Breast epithelium (tissue), 3 donors: ENCODE data around the gene BANF1.

ENCODE experiments used
- CTCF ChIP-seq, 3 donors: fragments of 450-650 bp; IDR thresholded peaks; one replicate each; pipeline ENCODE4 v1.5.1; 2016 to 2017; ENCODE audit warnings: antibody characterized with exemption in 3 of 3, mild to moderate bottlenecking in 3 of 3, moderate library complexity in 3 of 3
- POLR2A ChIP-seq: fragments of 450-650 bp; IDR thresholded peaks from one replicate; pipeline ENCODE4 v1.6.1; 2016; ENCODE audit warnings: antibody characterized with exemption, mild to moderate bottlenecking, moderate library complexity
- POLR2AphosphoS5 ChIP-seq, 3 donors: sonication (generic); formaldehyde crosslinking; IDR thresholded peaks; one replicate each; pipeline ENCODE4 v1.6.1; 2017; ENCODE audit warnings: antibody characterized with exemption in 3 of 3

GRCh38 chr11:65992056-65992455, 10.2 kb upstream of the BANF1 start:
- TF ChIP-seq CTCF (IDR thresholded peaks at IDR 0.05): no peak
- TF ChIP-seq POLR2A: no peak
- TF ChIP-seq POLR2AphosphoS5 (IDR thresholded peaks at IDR 0.05): no peak
